Dendritic cell treated with granulocyte-macrophage colony-stimulating factor and Interleukin-4, amounts not matched to agents 40 ng/mL and 50 ng/mL, for 4 days (primary cell): ENCODE results near the gene LYZL6.
"Not testable (repeated sequence)": the region's sequence is repeated elsewhere in the genome, so short reads cannot be mapped to it uniquely, and the experiment has no call there.

Experiments
- H3K27ac Mint-ChIP-seq: one replicate; pipeline ENCODE4 v1.8.0; 2022; ENCODE audit warnings: mild to moderate bottlenecking, mixed read lengths
- H3K27me3 Mint-ChIP-seq: one replicate; pipeline ENCODE4 v1.8.0; 2022; ENCODE audit warnings: mild to moderate bottlenecking, mixed read lengths
- H3K36me3 Mint-ChIP-seq: one replicate; pipeline ENCODE4 v1.8.0; 2022; ENCODE audit warnings: low read depth, mixed read lengths
- H3K4me1 Mint-ChIP-seq: one replicate; pipeline ENCODE4 v1.8.0; 2022; ENCODE audit warnings: low read depth, mixed read lengths
- H3K4me3 Mint-ChIP-seq: one replicate; pipeline ENCODE4 v1.8.0; 2022; ENCODE audit warnings: mild to moderate bottlenecking, moderate library complexity, mixed read lengths
- H3K9me3 Mint-ChIP-seq: one replicate; pipeline ENCODE4 v1.8.0; 2022; ENCODE audit warnings: mixed read lengths
- intact Hi-C: fragments of 100-400 bp; cut with micrococcal nuclease; formaldehyde crosslinking; loops from one replicate; pipeline ENCODE4 v1.15.0; 2022

LYZL6 gene

DNA sequence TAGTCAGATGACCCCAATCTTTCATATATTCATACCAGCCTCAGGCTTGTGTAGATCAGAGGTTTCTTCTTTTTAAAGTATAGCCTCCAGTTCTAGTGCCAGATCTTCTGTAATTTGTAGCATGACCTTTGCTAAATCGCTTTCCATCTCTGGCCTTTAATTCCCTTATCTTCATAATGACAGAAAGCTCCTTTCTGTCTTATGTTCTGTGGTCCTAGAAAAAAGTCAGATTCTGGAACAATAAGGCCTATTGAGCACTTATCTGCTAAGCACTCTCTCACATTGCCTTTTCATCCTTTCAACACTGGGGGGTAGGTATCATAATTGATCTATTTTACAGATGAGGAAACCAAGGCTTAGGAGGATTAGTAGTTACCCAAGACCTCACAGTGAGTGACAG is 28.6 kb upstream of the LYZL6 start:
- intact Hi-C loops: loop anchor here (5.0 kb wide), 1 partner anchor 100 kb away; no protein-coding TSS in a partner anchor
- Mint-ChIP-seq H3K9me3 (no peaks in the 10 kb centered on the region), H3K27me3 (no peaks in the 10 kb centered on the region), H3K4me3 (no peak overlapping the region), H3K27ac (no peak overlapping the region), H3K36me3 (no peaks in the 10 kb centered on the region), H3K4me1 (peaks cover 62% of the 10 kb centered on the region)

DNA sequence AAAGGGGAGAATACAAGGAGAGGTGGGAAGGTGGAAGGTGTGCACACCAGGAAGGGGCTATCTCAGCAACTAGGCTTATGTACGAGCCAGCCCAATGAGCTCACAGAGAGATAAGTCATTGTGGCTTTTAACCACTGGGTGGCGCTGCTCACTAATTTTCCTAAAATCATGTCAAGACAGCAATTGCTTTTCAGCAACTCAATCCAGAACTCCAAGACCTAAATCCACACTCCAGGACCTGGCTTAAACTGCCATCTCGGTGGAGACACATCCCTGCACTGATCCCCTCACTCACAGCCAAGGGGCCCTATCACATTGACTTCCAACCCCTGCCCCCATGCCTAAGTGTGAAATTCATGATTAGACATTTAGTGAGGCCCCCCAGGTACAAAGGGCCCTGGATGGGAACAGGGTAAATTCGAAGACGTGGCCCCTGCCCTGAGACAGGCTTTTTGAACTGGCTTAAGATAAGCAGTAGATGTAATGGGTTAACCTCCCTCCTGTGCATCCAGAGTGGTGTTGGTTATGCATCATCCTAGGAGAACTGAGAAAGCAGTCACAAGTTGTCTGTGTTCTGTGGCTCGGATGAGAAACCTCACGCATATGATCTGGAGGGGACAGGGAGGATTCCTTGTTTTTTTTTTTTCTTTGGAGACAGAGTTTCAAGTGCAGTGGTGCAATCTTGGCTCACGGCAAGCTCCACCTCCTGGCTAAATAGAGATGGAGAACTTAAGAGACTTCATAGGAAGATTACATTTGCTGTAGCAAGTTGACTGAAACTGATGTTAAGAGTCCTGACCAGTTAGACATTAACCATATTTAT is 26.3 kb upstream of the LYZL6 start:
- H3K4me1 Mint-ChIP-seq: peaks cover 41% of the 10 kb centered on the region
- no peaks in the 10 kb centered on the region for H3K36me3 Mint-ChIP-seq
- H3K9me3 Mint-ChIP-seq: no peaks in the 10 kb centered on the region
- no peaks in the 10 kb centered on the region for H3K27me3 Mint-ChIP-seq
- peak overlapping the region; percentile 88 for H3K27ac Mint-ChIP-seq
- intact Hi-C loops: loop anchor here (1.0 to 5.0 kb wide), 3 partner anchors 40 to 180 kb away; no protein-coding TSS in a partner anchor
- no peak overlapping the region for H3K4me3 Mint-ChIP-seq

DNA sequence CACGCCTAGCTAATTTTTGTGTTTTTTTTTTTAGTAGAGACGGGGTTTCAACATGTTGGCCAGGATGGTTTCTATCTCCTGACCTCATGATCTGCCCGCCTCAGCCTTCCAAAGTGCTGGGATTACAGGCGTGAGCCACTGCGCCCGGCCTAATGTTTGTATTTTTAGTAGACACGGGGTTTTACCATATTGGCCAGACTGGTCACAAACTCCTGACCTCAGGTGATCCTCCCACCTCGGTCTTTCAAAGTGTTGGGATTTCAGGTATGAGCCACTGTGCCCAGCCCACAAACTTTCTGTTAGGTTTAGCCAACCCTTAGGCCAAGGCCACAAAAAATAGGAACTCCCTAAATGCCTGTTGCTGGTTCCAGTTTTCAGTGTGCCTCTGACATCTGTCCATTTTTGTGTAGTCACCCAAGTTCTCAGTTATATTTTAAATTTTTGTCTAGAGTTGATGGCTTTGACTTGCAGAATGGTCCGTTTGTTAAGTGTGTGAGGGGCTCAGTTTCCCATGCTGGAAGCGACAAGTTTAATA is 25.1 kb upstream of the LYZL6 start:
- H3K4me1 Mint-ChIP-seq: peaks cover 33% of the 10 kb centered on the region
- H3K4me3 Mint-ChIP-seq: no peak overlapping the region
- no peaks in the 10 kb centered on the region for H3K9me3 Mint-ChIP-seq
- no peak overlapping the region for H3K27ac Mint-ChIP-seq
- intact Hi-C loops: loop anchor here (1.0 kb wide), 1 partner anchor 181 kb away; no protein-coding TSS in a partner anchor
- no peaks in the 10 kb centered on the region for H3K36me3 Mint-ChIP-seq
- H3K27me3 Mint-ChIP-seq: no peaks in the 10 kb centered on the region

DNA sequence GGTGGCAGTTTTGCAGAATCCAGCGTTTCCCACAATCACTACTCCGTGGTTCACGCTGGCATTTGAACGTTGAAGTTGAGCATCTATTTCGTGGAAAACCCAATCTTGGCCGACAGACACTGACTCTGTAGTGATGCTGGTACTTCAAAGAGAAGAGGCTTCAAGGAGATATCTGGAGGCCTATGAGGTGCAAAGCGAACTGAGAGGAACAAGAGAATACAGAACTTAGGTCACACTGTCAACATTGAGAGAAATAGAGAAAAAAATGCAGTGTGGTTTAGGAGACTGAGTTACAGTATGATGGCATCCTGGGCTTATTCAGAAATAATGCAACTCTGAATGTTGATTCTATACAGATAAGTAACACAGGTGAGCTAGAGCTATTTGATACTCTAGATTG is 21.8 kb upstream of the LYZL6 start:
- Mint-ChIP-seq H3K9me3 (no peaks in the 10 kb centered on the region), H3K27ac (no peak overlapping the region), H3K4me3 (no peak overlapping the region), H3K4me1 (peaks cover 8% of the 10 kb centered on the region), H3K27me3 (peaks cover 2% of the 10 kb centered on the region), H3K36me3 (no peaks in the 10 kb centered on the region)
- intact Hi-C loops: no loop called here

DNA sequence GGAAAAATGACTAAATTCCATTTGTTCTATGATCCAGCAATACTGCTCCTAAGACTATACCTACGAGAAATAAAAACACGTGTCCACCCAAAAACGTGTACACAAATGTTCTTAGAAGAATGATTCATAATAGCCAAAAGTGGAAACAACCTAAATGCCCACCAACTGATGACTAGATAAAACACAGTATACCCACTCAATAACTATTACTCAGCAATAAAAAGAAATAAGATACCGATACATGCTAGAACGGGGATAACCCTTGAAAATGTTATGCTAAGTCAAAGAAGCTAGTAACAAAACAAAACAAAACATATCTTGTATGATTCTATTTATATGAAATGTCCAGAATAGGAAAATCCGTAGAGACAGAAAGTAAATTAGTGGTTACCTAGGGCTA is 20.1 kb upstream of the LYZL6 start:
- Mint-ChIP-seq H3K27me3 (peaks cover 4% of the 10 kb centered on the region), H3K4me1 (no peaks in the 10 kb centered on the region), H3K27ac (no peak overlapping the region), H3K36me3 (no peaks in the 10 kb centered on the region), H3K4me3 (no peak overlapping the region), H3K9me3 (no peaks in the 10 kb centered on the region)
- intact Hi-C loops: no loop called here

DNA sequence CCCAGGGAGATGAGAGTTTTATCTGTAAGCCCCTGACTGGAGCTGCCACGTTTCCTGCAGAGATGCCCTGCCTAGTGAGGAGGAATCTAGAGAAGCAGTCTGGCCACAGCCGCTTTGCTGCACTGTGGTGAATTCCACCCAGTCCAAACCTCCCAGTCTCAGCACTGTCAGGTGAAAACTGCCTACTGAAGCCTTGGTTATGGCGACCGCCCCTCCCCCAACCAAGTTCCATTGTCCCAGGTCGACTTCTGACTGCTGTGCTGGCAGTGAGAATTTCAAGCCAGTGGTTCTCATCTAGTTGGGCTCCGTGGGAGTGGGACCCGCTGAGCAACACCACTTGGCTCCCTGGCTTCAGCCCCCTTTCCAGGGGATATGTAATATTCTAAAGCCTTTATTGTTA is 10.2 kb upstream of the LYZL6 start:
- intact Hi-C loops: no loop called here
- H3K4me3 Mint-ChIP-seq: no peak overlapping the region
- peaks cover 17% of the 10 kb centered on the region for H3K27me3 Mint-ChIP-seq
- no peaks in the 10 kb centered on the region for H3K9me3 Mint-ChIP-seq
- no peaks in the 10 kb centered on the region for H3K4me1 Mint-ChIP-seq
- no peak overlapping the region for H3K27ac Mint-ChIP-seq
- H3K36me3 Mint-ChIP-seq: no peaks in the 10 kb centered on the region

DNA sequence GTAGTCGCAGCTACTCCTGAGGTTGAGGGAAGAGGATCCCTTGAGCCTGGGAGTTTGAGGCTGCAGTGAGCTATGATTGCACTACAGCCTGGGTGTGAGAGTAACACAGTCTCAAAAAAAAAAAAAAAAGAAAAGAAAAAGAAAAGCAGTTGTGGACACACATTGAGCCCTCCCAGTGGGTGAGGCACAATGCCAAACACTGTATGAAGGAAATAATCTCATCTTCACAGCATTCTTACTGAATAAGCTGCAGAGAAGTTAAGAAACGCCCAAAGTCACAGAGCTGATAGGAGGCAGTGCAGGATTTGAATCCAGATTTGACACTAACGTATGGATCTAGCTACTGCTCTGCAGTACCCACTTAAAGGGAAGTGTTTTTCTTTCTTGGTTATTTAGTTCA is 5.9 kb upstream of the LYZL6 start:
- Mint-ChIP-seq H3K27ac (no peak overlapping the region), H3K9me3 (no peaks in the 10 kb centered on the region), H3K4me1 (no peaks in the 10 kb centered on the region), H3K4me3 (no peak overlapping the region), H3K27me3 (peaks cover 15% of the 10 kb centered on the region), H3K36me3 (no peaks in the 10 kb centered on the region)
- intact Hi-C loops: no loop called here

DNA sequence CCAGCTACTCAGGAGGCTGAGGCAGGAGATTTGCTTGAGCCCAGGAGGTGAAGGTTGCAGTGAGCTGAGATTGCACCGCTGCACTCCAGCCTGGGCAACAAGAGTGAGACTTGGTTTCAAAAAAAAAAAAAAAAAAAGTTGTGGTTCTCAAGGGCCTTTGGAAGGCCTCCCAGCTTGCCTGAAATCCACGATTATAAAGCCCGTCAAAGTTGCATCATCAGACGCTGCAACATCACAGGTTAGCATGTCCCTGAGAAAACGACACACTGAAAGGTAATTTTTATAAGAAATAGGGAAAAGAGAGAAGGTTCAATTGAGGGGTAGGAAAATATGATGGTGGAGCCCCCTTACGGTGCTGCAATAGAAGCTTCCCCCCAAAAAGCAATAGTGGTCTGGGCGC is 4.6 kb upstream of the LYZL6 start:
- no peaks in the 10 kb centered on the region for H3K36me3 Mint-ChIP-seq
- no peak overlapping the region for H3K4me3 Mint-ChIP-seq
- no peaks in the 10 kb centered on the region for H3K4me1 Mint-ChIP-seq
- H3K27me3 Mint-ChIP-seq: peaks cover 8% of the 10 kb centered on the region
- no peak overlapping the region for H3K27ac Mint-ChIP-seq
- H3K9me3 Mint-ChIP-seq: no peaks in the 10 kb centered on the region
- intact Hi-C loops: no loop called here

DNA sequence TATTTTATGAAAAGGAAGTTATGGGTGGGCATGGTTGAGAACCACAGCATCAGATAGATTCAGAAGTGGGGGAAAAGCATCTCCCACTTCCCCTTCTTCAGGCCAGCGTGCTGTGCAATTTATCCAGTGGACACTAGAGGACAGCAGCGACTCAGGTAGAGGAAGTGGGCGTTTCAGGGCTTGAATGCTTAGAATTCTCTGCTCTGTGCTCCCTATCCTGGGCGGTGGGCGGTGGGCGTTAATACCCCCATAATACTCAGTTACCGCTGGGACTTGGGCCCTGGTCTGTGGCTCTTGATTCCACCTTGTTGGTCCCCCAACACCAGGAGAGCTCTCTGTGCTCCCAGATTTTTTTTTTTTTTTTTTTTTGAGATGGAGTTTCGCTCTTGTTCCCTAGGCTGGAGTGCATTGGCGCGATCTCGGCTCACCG is 3.7 kb upstream of the LYZL6 start:
- no peak overlapping the region for H3K27ac Mint-ChIP-seq
- no peaks in the 10 kb centered on the region for H3K36me3 Mint-ChIP-seq
- H3K9me3 Mint-ChIP-seq: no peaks in the 10 kb centered on the region

DNA sequence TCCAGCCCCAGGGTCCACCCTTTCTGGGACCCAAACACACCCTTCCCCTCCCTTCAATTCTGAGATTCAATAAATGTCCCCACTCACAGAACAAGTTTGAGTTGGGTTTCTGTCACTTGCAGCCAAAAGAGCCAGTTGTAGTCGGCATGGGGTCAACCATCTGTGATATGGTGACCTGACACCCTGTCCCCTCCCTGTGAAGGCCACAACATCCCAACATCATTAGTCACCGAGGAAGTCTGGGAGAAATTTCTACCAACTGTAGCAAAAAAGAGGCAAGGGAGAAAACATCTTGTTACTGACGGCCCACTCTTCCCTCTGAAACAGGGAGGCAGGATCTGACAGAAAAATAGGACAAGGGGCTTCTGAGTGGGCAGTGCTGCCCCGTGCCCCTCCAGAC is 638 bp upstream of the LYZL6 start:
- H3K9me3 Mint-ChIP-seq: no peaks in the 10 kb centered on the region
- no peaks in the 10 kb centered on the region for H3K36me3 Mint-ChIP-seq
- no peak overlapping the region for H3K4me3 Mint-ChIP-seq
- H3K27me3 Mint-ChIP-seq: peaks cover 2% of the 10 kb centered on the region
- H3K27ac Mint-ChIP-seq: no peak overlapping the region
- H3K4me1 Mint-ChIP-seq: no peaks in the 10 kb centered on the region
- intact Hi-C loops: no loop called here

More for the DNA sequence above, 3.7 kb upstream of the LYZL6 start:
- Mint-ChIP-seq H3K4me1 (no peaks in the 10 kb centered on the region), H3K4me3 (no peak overlapping the region), H3K27me3 (peaks cover 4% of the 10 kb centered on the region)
- intact Hi-C loops: no loop called here

DNA sequence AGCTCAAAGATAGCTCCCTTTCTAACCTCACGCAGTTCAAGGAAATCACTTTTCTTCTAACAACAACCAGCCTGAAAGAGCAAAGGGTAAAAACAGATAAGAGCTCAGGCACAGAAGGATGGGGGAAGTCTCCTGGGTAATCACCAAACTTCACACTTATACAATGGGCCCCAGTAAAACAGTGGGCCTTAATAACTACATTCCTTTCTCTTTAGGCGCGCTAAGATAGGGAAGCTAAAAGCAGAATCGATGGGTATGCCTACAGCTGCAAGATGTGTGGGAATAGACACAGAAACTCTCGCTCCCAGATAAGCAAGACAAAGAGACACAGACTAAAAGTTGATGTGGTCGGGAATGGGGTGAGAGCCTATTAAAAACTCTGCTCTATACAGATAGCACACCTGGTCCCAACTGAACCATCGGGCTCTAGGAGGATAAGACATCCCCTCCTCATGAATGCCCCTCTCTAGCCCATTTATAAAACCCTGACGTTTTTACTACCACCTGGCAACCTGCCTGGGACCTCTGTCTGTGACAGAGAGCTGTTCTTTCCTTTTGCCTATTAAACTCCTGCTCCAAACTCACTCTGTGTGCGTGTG is 826 bp downstream of the LYZL6 start:
- intact Hi-C loops: no loop called here
- Mint-ChIP-seq H3K4me1 (no peaks in the 10 kb centered on the region), H3K27me3 (no peaks in the 10 kb centered on the region), H3K36me3 (no peaks in the 10 kb centered on the region), H3K4me3 (no peak overlapping the region), H3K27ac (no peak overlapping the region), H3K9me3 (no peaks in the 10 kb centered on the region)

DNA sequence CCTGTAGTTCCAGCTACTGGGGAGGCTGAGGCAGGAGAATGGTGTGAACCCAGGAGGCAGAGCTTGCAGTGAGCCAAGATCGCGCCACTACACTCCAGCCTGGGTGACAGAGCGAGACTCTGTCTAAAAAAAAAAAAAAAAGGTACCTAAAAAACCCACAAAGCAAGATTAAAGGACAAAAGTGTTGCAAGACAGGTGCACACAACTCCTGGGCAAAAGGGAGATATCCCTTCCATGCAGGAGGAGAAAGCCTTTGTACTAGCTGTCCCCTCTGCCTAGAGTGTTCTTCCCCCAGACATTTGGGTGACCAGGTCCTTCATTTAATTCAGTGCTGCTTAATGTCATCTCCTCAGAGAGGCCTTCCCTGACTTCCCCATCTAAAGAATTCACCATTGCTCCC is 5.0 kb downstream of the LYZL6 start:
- intact Hi-C loops, H3K4me3 Mint-ChIP-seq, H3K4me1 Mint-ChIP-seq, H3K9me3 Mint-ChIP-seq, H3K27ac Mint-ChIP-seq, H3K36me3 Mint-ChIP-seq, H3K27me3 Mint-ChIP-seq: not testable (repeated sequence)

DNA sequence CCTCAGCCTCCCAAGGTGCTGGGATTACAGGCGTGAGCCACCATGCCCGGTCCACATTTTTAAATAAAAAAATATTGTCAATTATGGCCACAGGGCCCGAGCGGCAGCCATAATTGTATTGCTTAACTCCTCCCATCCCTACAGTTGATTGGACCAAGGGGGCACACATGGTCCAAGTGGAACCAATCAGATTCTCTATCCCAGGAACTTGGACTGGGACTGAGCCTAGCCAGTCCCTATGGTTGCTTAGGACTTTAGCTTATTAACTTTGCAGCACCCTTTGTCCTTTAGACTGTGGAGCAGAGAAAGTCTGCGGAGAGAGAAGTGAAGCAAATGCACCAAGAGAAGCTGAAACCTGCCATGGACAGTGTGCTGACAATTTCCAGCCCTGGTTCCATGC is 7.5 kb downstream of the LYZL6 start:
- Mint-ChIP-seq H3K4me1 (no peaks in the 10 kb centered on the region), H3K27me3 (peaks cover 2% of the 10 kb centered on the region)

DNA sequence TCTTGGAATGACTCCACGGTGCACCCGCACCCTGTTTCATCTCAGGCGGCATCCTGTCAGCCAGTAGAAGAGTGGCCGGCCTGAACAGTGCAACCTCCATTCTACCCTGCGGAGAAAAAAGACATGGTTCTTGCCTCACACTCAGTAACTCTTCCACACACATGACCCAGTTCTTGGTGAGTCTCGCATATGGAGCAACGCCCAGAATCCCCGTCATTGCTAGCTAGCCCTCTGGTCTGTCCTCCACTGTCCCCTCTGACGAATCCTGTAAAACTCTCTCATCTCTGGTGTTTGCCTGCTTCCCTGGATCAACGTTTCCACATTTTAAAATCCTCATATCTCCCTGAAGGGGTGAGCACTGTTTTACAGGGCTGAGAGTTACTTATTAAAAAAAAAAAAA is 8.8 kb downstream of the LYZL6 start:
- Mint-ChIP-seq H3K27ac (no peak overlapping the region), H3K36me3 (no peaks in the 10 kb centered on the region), H3K4me3 (no peak overlapping the region), H3K9me3 (no peaks in the 10 kb centered on the region), H3K4me1 (peaks cover 12% of the 10 kb centered on the region), H3K27me3 (peaks cover 6% of the 10 kb centered on the region)
- intact Hi-C loops: no loop called here

More for the DNA sequence above, 7.5 kb downstream of the LYZL6 start:
- H3K36me3 Mint-ChIP-seq: no peaks in the 10 kb centered on the region
- intact Hi-C loops: no loop called here
- H3K9me3 Mint-ChIP-seq: no peaks in the 10 kb centered on the region
- H3K27ac Mint-ChIP-seq: no peak overlapping the region
- no peak overlapping the region for H3K4me3 Mint-ChIP-seq
